ENCODE results near the gene LSM3.

GRCh38 chr3:14248849-14249523 is 70.4 kb downstream of the LSM3 start:
- no peak for TF ChIP-seq CTCF (IDR thresholded peaks at IDR 0.05)
- no peak for TF ChIP-seq POLR2A (IDR thresholded peaks at IDR 0.05)
